Activated CD4-positive, alpha-beta T cell treated with anti-CD3 and anti-CD28 coated beads for 36 hours (primary cell): ENCODE measurements around the gene MEPE. TPM values are rescaled to one million over a fixed set of nuclear protein-coding genes. Genes with fewer than 3 reads are reported as not detected.
"Not testable (repeated sequence)": the region's sequence is repeated elsewhere in the genome, so short reads cannot be mapped to it uniquely, and the experiment has no call there.

Experiments
- ATAC-seq: fragments of 200-7000 bp; cut with Tn5 transposase; one replicate; pipeline ENCODE4 v1.10.0; 2021; ENCODE audit warnings: mild to moderate bottlenecking, moderate library complexity
- CTCF ChIA-PET: fragments of 350-600 bp; sonication (Branson Sonifier 250); formaldehyde crosslinking; loops from one replicate; lab custom pipeline; 2021; ENCODE audit warnings: antibody characterized with exemption; lab: Charles Lee
- POLR2A ChIA-PET: fragments of 350-600 bp; sonication (Branson Sonifier 250); formaldehyde crosslinking; loops from one replicate; lab custom pipeline; 2021; ENCODE audit warnings: antibody characterized with exemption, inconsistent platforms; lab: Charles Lee
- DNase-seq: peaks from one replicate; pipeline ENCODE4 v3.0.0-alpha.2; 2020
- H3K27ac Mint-ChIP-seq: one replicate; pipeline ENCODE4 v1.8.0; 2021; ENCODE audit warnings: mixed read lengths
- H3K27me3 Mint-ChIP-seq: one replicate; pipeline ENCODE4 v1.8.0; 2021; ENCODE audit warnings: mixed read lengths
- H3K36me3 Mint-ChIP-seq: one replicate; pipeline ENCODE4 v1.8.0; 2021; ENCODE audit warnings: low read depth, mixed read lengths
- H3K4me1 Mint-ChIP-seq: one replicate; pipeline ENCODE4 v1.8.0; 2021; ENCODE audit warnings: mixed read lengths
- H3K4me3 Mint-ChIP-seq: one replicate; pipeline ENCODE4 v1.8.0; 2021; ENCODE audit warnings: mild to moderate bottlenecking, moderate library complexity, mixed read lengths
- H3K9me3 Mint-ChIP-seq: one replicate; pipeline ENCODE4 v1.8.0; 2021; ENCODE audit warnings: low read depth, mixed read lengths
- intact Hi-C, 2 experiments: fragments of 100-400 bp; cut with DNase I in 1 of 2; cut with micrococcal nuclease in 1 of 2; formaldehyde crosslinking; loops; one replicate each; pipeline versions ENCODE4 v1.14.2 to v1.15.1; 2022 to 2024; cut with DNase I, micrococcal nuclease
- total RNA-seq, 2 experiments: library from RNA; stranded (reverse); gene quantifications; one replicate each; pipeline ENCODE4 v1.2.3, GENCODE V29; 2021

The MEPE gene
- total RNA-seq, 2 experiments from 2014 or later, result not detected

- H3K27me3 Mint-ChIP-seq, result peaks cover 17% of the 10 kb centered on the region
- no peak overlapping the region for H3K4me3 Mint-ChIP-seq
- intact Hi-C loops, result no loop called here
- POLR2A ChIA-PET, result no interaction called here
- CTCF ChIA-PET, result no interaction called here
- DNase-seq (no peak), ATAC-seq (no peak)
- no peak overlapping the region for H3K27ac Mint-ChIP-seq
- H3K9me3 Mint-ChIP-seq, result no peaks in the 10 kb centered on the region
- no peaks in the 10 kb centered on the region for H3K36me3 Mint-ChIP-seq
- H3K4me1 Mint-ChIP-seq, result no peaks in the 10 kb centered on the region
Observed at GRCh38 chr4:87882861-87883260, 50.1 kb downstream of the MEPE start.

- H3K4me3 Mint-ChIP-seq, result no peak overlapping the region
- intact Hi-C loops, result no loop called here
- no peaks in the 10 kb centered on the region for H3K36me3 Mint-ChIP-seq
- POLR2A ChIA-PET, result no interaction called here
- no peak overlapping the region for H3K27ac Mint-ChIP-seq
- H3K27me3 Mint-ChIP-seq, result peaks cover 11% of the 10 kb centered on the region
- CTCF ChIA-PET, result interaction anchor here (0.6 kb wide), 1 partner anchor 18 kb away, joined by 3 read pairs; no protein-coding TSS in a partner anchor
- no peaks in the 10 kb centered on the region for H3K4me1 Mint-ChIP-seq
- peaks cover 6% of the 10 kb centered on the region for H3K9me3 Mint-ChIP-seq
- no peak for ATAC-seq
- no peak for DNase-seq
Observed at GRCh38 chr4:87884976-87885549, 52.3 kb downstream of the MEPE start.

GRCh38 chr4:87886083-87886482, 53.3 kb downstream of the MEPE start:
- no peaks in the 10 kb centered on the region for H3K36me3 Mint-ChIP-seq
- intact Hi-C loops, result no loop called here
- ChIA-PET POLR2A (no interaction called here), CTCF (no interaction called here)
- H3K9me3 Mint-ChIP-seq, result peaks cover 6% of the 10 kb centered on the region
- H3K27ac Mint-ChIP-seq, result no peak overlapping the region
- no peak for ATAC-seq
- H3K4me1 Mint-ChIP-seq, result no peaks in the 10 kb centered on the region
- peaks cover 11% of the 10 kb centered on the region for H3K27me3 Mint-ChIP-seq
- DNase-seq, result no peak
- no peak overlapping the region for H3K4me3 Mint-ChIP-seq

GRCh38 chr4:87890753-87891152, 58.0 kb downstream of the MEPE start:
- CTCF ChIA-PET, intact Hi-C loops, H3K4me1 Mint-ChIP-seq, ATAC-seq, H3K27ac Mint-ChIP-seq, H3K36me3 Mint-ChIP-seq, DNase-seq, POLR2A ChIA-PET, H3K4me3 Mint-ChIP-seq: not testable (repeated sequence)
- Mint-ChIP-seq H3K9me3 (peaks cover 15% of the 10 kb centered on the region), H3K27me3 (peaks cover 27% of the 10 kb centered on the region)

GRCh38 chr4:87895964-87896621, 63.3 kb downstream of the MEPE start:
- Mint-ChIP-seq H3K4me1 (peaks cover 15% of the 10 kb centered on the region), H3K27ac (peak overlapping the region; percentile 29), H3K27me3 (peaks cover 27% of the 10 kb centered on the region), H3K9me3 (peaks cover 9% of the 10 kb centered on the region), H3K4me3 (no peak overlapping the region), H3K36me3 (no peaks in the 10 kb centered on the region)
- ATAC-seq (peak; percentile 93), DNase-seq (peak; percentile 56)
- ChIA-PET POLR2A (no interaction called here), CTCF (no interaction called here)
- intact Hi-C loops, result no loop called here

Other genes starting within 250 kb of the MEPE start
- gene DSPP, start 224.4 kb upstream of the MEPE start, total RNA-seq, result not detected
- not detected for gene DMP1, start 182.7 kb upstream of the MEPE start, total RNA-seq
- not detected for gene IBSP, start 33.4 kb upstream of the MEPE start, total RNA-seq
- gene SPP1, start 142.7 kb downstream of the MEPE start, total RNA-seq, result not detected
- gene PKD2, start 174.7 kb downstream of the MEPE start, total RNA-seq, result 1 to 10 TPM; 4.1 to 5.0 TPM